ENCODE results near the gene SPOCK1.
A peak's percentile ranks its signal among the peaks of the same experiment; 100 is the strongest.

The SPOCK1 gene

DNA sequence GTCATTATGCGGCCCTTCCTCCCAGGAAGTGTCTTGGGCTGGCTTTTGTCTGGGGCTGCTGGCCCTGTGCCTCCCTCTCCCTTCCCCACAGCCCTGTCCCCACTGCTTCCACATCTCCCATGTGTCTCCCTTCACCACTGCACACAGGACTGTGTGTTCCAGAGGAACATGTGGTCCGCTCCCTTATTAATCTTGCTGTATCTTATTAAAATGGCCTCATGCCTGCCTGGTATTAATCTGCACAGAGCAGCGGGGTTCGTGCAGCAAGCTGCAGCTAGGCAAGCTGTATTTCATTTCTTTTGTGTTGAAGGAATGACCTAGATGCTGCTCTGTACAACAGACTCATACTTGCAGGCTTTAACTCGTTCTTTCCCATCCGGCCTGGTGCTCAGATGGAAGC lies 130.5 kb downstream of the SPOCK1 start:
- DNase-seq = no peak
- Histone ChIP-seq H3K27me3 (replicated peaks in 2 of 5; ENCODE audit: control insufficient read depth in 4 of 5, insufficient read depth in 5 of 5, low read length in 4 of 5) (peaks cover 0 to 8% (median 4%) of the 10 kb centered on the region in 5 experiments), H3K36me3 (ENCODE audit: control insufficient read depth in 4 of 4, insufficient read depth in 4 of 4, low read length in 3 of 4) (no peaks in the 10 kb centered on the region), H3K4me3 (ENCODE audit: control insufficient read depth in 1 of 7, extremely low read depth in 1 of 7, insufficient read depth in 4 of 7, low read depth in 2 of 7, low read length in 6 of 7) (no peak overlapping the region), H3K4me1 (ENCODE audit: control extremely low read depth in 1 of 4, control insufficient read depth in 4 of 4, insufficient read depth in 4 of 4, low read length in 3 of 4) (no peaks in the 10 kb centered on the region), H3K27ac (ENCODE audit: insufficient read depth in 1 of 2, low read depth in 1 of 2, low read length in 2 of 2, poor library complexity in 1 of 2, severe bottlenecking in 2 of 2) (no peak overlapping the region), H3K9me3 (ENCODE audit: control extremely low read depth in 1 of 5, control insufficient read depth in 4 of 5, insufficient read depth in 2 of 5, low read depth in 1 of 5, low read length in 4 of 5) (no peaks in the 10 kb centered on the region)
- 97% methylated on average over 4 of the region's 6 CpGs for WGBS (ENCODE audit: insufficient coverage)
- ChIA-PET CTCF (no interaction called here), POLR2A (no interaction called here)

DNA sequence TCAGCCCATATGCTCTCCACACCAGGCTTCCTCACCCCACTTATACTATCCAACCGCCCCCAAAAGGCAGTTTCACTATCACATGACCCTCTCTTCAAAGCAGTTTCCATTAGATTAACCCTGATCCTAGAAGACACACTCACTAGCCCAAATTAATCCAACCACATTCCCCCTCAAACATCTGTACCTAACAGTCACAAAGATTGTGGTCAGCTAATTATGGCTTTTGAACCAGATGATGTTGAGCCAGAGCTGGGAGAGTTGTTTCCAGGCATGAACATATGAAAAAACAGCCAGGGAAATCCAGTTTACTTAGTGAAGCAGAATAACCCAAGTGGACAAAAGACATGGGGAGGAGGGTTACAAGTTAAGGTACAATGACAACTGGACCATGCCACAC lies 131.2 kb downstream of the SPOCK1 start:
- POLR2A ChIA-PET = no interaction called here
- no peak for DNase-seq
- Histone ChIP-seq H3K27ac (ENCODE audit: insufficient read depth in 1 of 2, low read depth in 1 of 2, low read length in 2 of 2, poor library complexity in 1 of 2, severe bottlenecking in 2 of 2) (no peak overlapping the region), H3K36me3 (ENCODE audit: control insufficient read depth in 4 of 4, insufficient read depth in 4 of 4, low read length in 3 of 4) (no peaks in the 10 kb centered on the region), H3K9me3 (ENCODE audit: control extremely low read depth in 1 of 5, control insufficient read depth in 4 of 5, insufficient read depth in 2 of 5, low read depth in 1 of 5, low read length in 4 of 5) (no peaks in the 10 kb centered on the region), H3K27me3 (replicated peaks in 2 of 5; ENCODE audit: control insufficient read depth in 4 of 5, insufficient read depth in 5 of 5, low read length in 4 of 5) (peaks cover 0 to 8% (median 4%) of the 10 kb centered on the region in 5 experiments), H3K4me1 (ENCODE audit: control extremely low read depth in 1 of 4, control insufficient read depth in 4 of 4, insufficient read depth in 4 of 4, low read length in 3 of 4) (no peaks in the 10 kb centered on the region), H3K4me3 (ENCODE audit: control insufficient read depth in 1 of 7, extremely low read depth in 1 of 7, insufficient read depth in 4 of 7, low read depth in 2 of 7, low read length in 6 of 7) (no peak overlapping the region)
- CTCF ChIA-PET = no interaction called here
- WGBS (ENCODE audit: insufficient coverage) = 100% methylated on average over 1 of the region's 1 CpG

DNA sequence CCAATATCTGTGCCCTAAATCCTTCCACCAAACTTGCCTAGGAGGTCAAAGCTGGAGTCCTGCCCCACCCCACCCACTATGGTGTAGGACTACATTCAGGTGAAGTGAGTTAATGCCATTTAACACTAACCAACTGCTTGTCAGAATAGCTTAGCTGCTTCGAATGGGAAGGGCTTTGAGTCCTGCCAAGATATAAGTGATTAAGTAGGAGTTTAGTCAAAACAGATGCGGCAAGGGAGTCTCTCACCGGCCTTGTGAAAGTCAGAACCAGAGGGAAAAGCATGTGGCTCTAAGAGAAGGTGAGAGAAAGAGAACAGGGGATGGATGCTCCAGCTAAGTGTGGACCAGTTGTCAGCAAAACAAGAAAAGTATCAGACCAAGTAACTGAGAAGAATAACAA lies 132.6 kb downstream of the SPOCK1 start:
- peaks cover 0 to 8% (median 4%) of the 10 kb centered on the region in 5 experiments for H3K27me3 ChIP-seq (replicated peaks in 2 of 5; ENCODE audit: control insufficient read depth in 4 of 5, insufficient read depth in 5 of 5, low read length in 4 of 5)
- H3K27ac ChIP-seq (ENCODE audit: insufficient read depth in 1 of 2, low read depth in 1 of 2, low read length in 2 of 2, poor library complexity in 1 of 2, severe bottlenecking in 2 of 2) = no peak overlapping the region
- H3K36me3 ChIP-seq (ENCODE audit: control insufficient read depth in 4 of 4, insufficient read depth in 4 of 4, low read length in 3 of 4) = no peaks in the 10 kb centered on the region
- H3K4me3 ChIP-seq (ENCODE audit: control insufficient read depth in 1 of 7, extremely low read depth in 1 of 7, insufficient read depth in 4 of 7, low read depth in 2 of 7, low read length in 6 of 7) = no peak overlapping the region
- H3K4me1 ChIP-seq (ENCODE audit: control extremely low read depth in 1 of 4, control insufficient read depth in 4 of 4, insufficient read depth in 4 of 4, low read length in 3 of 4) = no peaks in the 10 kb centered on the region
- no peaks in the 10 kb centered on the region for H3K9me3 ChIP-seq (ENCODE audit: control extremely low read depth in 1 of 5, control insufficient read depth in 4 of 5, insufficient read depth in 2 of 5, low read depth in 1 of 5, low read length in 4 of 5)
- WGBS (ENCODE audit: insufficient coverage) = 94% methylated on average over 3 of the region's 3 CpGs
- no peak for DNase-seq
- ChIA-PET POLR2A (no interaction called here), CTCF (no interaction called here)

DNA sequence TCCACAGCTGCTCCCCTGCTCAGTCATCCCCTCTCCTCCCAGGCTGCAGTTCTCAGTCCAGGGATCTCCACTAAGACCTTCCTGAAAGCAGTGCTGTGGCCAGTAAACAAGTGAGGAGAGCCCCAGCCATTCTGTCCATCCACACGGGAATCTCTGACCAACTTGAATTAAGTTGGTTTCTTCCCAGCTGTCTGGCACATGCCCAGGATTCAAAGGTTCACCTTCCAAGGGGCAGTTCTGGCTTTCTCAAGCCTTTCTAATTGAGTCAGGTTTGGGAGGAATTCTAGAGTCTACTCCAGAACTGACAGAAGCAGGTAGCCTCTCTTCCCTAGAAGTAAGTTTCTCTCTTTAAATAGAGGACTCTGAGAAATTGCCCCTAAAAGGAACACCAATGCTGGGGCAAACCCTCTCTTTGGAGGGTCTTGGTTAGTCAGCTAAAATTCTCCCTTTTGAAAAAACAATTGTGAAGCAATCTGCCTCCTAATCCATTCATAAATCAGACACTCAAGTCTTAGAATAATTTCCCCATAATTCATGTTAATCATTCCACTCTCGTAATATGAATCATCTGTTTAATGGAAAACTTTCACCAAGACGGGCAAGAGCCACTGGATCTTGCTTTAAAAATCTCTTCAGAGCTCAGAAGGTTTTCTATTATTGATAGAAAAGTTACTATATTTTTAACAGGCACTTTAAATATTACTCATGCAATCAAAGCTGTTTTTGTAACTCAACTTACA lies 133.8 kb downstream of the SPOCK1 start:
- Histone ChIP-seq H3K4me3 (ENCODE audit: control insufficient read depth in 1 of 7, extremely low read depth in 1 of 7, insufficient read depth in 4 of 7, low read depth in 2 of 7, low read length in 6 of 7) (no peak overlapping the region), H3K36me3 (ENCODE audit: control insufficient read depth in 4 of 4, insufficient read depth in 4 of 4, low read length in 3 of 4) (no peaks in the 10 kb centered on the region), H3K27me3 (replicated peaks in 2 of 5; ENCODE audit: control insufficient read depth in 4 of 5, insufficient read depth in 5 of 5, low read length in 4 of 5) (peaks cover 0 to 8% (median 5%) of the 10 kb centered on the region in 5 experiments), H3K9me3 (ENCODE audit: control extremely low read depth in 1 of 5, control insufficient read depth in 4 of 5, insufficient read depth in 2 of 5, low read depth in 1 of 5, low read length in 4 of 5) (no peaks in the 10 kb centered on the region), H3K4me1 (ENCODE audit: control extremely low read depth in 1 of 4, control insufficient read depth in 4 of 4, insufficient read depth in 4 of 4, low read length in 3 of 4) (no peaks in the 10 kb centered on the region), H3K27ac (ENCODE audit: insufficient read depth in 1 of 2, low read depth in 1 of 2, low read length in 2 of 2, poor library complexity in 1 of 2, severe bottlenecking in 2 of 2) (no peak overlapping the region)
- POLR2A ChIA-PET = no interaction called here
- CTCF ChIA-PET = no interaction called here
- whole genome bisulfite sequencing (ENCODE audit: insufficient coverage) = 100% methylated on average over 1 of the region's 3 CpGs
- DNase-seq = no peak

DNA sequence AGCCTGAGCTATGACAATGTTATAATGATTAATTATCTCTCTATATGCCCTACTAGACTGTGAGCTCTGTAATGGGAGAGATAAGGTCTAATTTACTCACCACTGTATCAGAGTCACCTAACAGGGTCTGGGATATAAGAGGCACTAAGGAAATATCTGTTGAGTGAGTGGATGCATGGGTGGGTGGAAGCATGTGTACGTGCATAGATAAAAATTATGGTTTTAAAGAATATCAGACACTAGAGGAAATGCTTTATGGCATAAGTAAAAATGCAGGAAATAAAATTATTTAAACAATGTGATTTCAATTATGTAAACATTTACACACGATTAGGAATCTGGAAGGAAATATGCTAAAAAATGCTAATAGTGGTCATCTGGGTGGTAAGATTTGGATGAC lies 137.8 kb downstream of the SPOCK1 start:
- no CpG with 5 or more reads among the region's 2 CpGs for WGBS (ENCODE audit: insufficient coverage)
- Histone ChIP-seq H3K36me3 (ENCODE audit: control insufficient read depth in 4 of 4, insufficient read depth in 4 of 4, low read length in 3 of 4) (no peaks in the 10 kb centered on the region), H3K4me1 (ENCODE audit: control extremely low read depth in 1 of 4, control insufficient read depth in 4 of 4, insufficient read depth in 4 of 4, low read length in 3 of 4) (no peaks in the 10 kb centered on the region), H3K27ac (ENCODE audit: insufficient read depth in 1 of 2, low read depth in 1 of 2, low read length in 2 of 2, poor library complexity in 1 of 2, severe bottlenecking in 2 of 2) (no peak overlapping the region), H3K9me3 (ENCODE audit: control extremely low read depth in 1 of 5, control insufficient read depth in 4 of 5, insufficient read depth in 2 of 5, low read depth in 1 of 5, low read length in 4 of 5) (no peaks in the 10 kb centered on the region), H3K4me3 (ENCODE audit: control insufficient read depth in 1 of 7, extremely low read depth in 1 of 7, insufficient read depth in 4 of 7, low read depth in 2 of 7, low read length in 6 of 7) (no peak overlapping the region), H3K27me3 (replicated peaks in 2 of 5; ENCODE audit: control insufficient read depth in 4 of 5, insufficient read depth in 5 of 5, low read length in 4 of 5) (peaks cover 0 to 7% (median 3%) of the 10 kb centered on the region in 5 experiments)
- CTCF ChIA-PET = no interaction called here
- DNase-seq = peak in 2 of 3 donors; percentile 6 to 32
- POLR2A ChIA-PET = no interaction called here

DNA sequence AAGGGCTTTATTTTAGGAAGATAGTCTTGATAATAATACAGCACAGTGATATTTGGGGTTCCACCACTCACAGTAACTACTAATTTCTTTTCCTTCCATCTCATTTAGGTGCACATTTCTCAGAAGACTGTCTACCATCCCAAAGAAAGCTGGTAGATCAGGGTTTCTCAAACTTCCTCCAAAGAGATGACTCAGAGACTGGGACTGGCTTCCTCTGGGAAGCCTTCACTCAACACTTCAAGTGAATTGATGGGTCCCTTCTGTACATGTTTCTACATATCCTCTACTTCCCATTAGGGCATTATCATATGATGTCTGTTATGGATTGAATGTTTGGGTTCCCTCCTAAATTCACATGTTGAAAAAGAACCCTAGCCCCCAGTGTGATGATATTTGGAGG lies 138.5 kb downstream of the SPOCK1 start:
- CTCF ChIA-PET = no interaction called here
- Histone ChIP-seq H3K27me3 (replicated peaks in 2 of 5; ENCODE audit: control insufficient read depth in 4 of 5, insufficient read depth in 5 of 5, low read length in 4 of 5) (peaks cover 0 to 7% (median 3%) of the 10 kb centered on the region in 5 experiments), H3K4me3 (ENCODE audit: control insufficient read depth in 1 of 7, extremely low read depth in 1 of 7, insufficient read depth in 4 of 7, low read depth in 2 of 7, low read length in 6 of 7) (no peak overlapping the region), H3K4me1 (ENCODE audit: control extremely low read depth in 1 of 4, control insufficient read depth in 4 of 4, insufficient read depth in 4 of 4, low read length in 3 of 4) (no peaks in the 10 kb centered on the region), H3K36me3 (ENCODE audit: control insufficient read depth in 4 of 4, insufficient read depth in 4 of 4, low read length in 3 of 4) (no peaks in the 10 kb centered on the region), H3K9me3 (ENCODE audit: control extremely low read depth in 1 of 5, control insufficient read depth in 4 of 5, insufficient read depth in 2 of 5, low read depth in 1 of 5, low read length in 4 of 5) (no peaks in the 10 kb centered on the region), H3K27ac (ENCODE audit: insufficient read depth in 1 of 2, low read depth in 1 of 2, low read length in 2 of 2, poor library complexity in 1 of 2, severe bottlenecking in 2 of 2) (no peak overlapping the region)
- POLR2A ChIA-PET = no interaction called here
- no peak for DNase-seq

DNA sequence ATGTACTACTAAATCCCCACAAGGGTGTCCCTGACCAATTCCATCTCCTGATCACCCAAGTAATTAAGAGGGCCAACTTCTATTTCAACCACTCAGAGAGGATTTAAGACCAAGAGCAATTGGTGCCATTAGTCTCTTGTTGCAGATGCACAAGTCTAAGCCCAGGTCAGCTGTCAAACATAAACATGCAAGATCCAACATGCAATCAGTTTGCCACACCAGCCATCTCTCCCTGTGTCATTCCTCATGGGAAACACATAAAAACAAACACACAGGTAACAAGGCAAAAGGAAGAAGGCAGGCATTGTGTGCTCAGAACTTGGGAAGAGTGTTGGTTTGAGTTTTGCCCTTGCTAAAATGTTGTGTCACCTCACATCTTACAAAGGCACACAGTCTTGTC lies 139.2 kb downstream of the SPOCK1 start:
- Histone ChIP-seq H3K4me1 (ENCODE audit: control extremely low read depth in 1 of 4, control insufficient read depth in 4 of 4, insufficient read depth in 4 of 4, low read length in 3 of 4) (no peaks in the 10 kb centered on the region), H3K9me3 (ENCODE audit: control extremely low read depth in 1 of 5, control insufficient read depth in 4 of 5, insufficient read depth in 2 of 5, low read depth in 1 of 5, low read length in 4 of 5) (no peaks in the 10 kb centered on the region), H3K4me3 (ENCODE audit: control insufficient read depth in 1 of 7, extremely low read depth in 1 of 7, insufficient read depth in 4 of 7, low read depth in 2 of 7, low read length in 6 of 7) (no peak overlapping the region), H3K27ac (ENCODE audit: insufficient read depth in 1 of 2, low read depth in 1 of 2, low read length in 2 of 2, poor library complexity in 1 of 2, severe bottlenecking in 2 of 2) (no peak overlapping the region), H3K27me3 (replicated peaks in 2 of 5; ENCODE audit: control insufficient read depth in 4 of 5, insufficient read depth in 5 of 5, low read length in 4 of 5) (peaks cover 0 to 6% (median 3%) of the 10 kb centered on the region in 5 experiments), H3K36me3 (ENCODE audit: control insufficient read depth in 4 of 4, insufficient read depth in 4 of 4, low read length in 3 of 4) (no peaks in the 10 kb centered on the region)
- ChIA-PET CTCF (no interaction called here), POLR2A (no interaction called here)
- DNase-seq = no peak
